NT2/D1 (cell line): Measurements from ENCODE around the gene FAM241B.

Experiments
- SUZ12 ChIP-seq: IDR thresholded peaks from 2 replicates; pipeline ENCODE4 v1.6.1; 2011; ENCODE audit not compliant: insufficient read length, insufficient read depth; ENCODE audit errors: extremely low read depth
- YY1 ChIP-seq: IDR thresholded peaks from 2 replicates; pipeline ENCODE4 v1.6.1; 2011; ENCODE audit not compliant: insufficient read length, insufficient read depth
- ZNF274 ChIP-seq: IDR thresholded peaks from 2 replicates; pipeline ENCODE4 v1.6.1; 2011; ENCODE audit warnings: mild to moderate bottlenecking, low read depth, low read length

- TF ChIP-seq ZNF274 (no peak), YY1 (no peak), SUZ12 (no peak)
Measured at GRCh38 chr10:69676301-69676700, 46.3 kb downstream of the FAM241B start.
